GM18907 (cell line): ENCODE data around the gene TFAP2C.

Source experiments
- ATAC-seq: cut with Tn5 transposase; IDR thresholded peaks from one replicate; pipeline ENCODE4 v1.9.1; 2021; ENCODE audit warnings: mild to moderate bottlenecking, moderate library complexity; ENCODE audit not compliant: unreplicated experiment

TFAP2C gene

DNA sequence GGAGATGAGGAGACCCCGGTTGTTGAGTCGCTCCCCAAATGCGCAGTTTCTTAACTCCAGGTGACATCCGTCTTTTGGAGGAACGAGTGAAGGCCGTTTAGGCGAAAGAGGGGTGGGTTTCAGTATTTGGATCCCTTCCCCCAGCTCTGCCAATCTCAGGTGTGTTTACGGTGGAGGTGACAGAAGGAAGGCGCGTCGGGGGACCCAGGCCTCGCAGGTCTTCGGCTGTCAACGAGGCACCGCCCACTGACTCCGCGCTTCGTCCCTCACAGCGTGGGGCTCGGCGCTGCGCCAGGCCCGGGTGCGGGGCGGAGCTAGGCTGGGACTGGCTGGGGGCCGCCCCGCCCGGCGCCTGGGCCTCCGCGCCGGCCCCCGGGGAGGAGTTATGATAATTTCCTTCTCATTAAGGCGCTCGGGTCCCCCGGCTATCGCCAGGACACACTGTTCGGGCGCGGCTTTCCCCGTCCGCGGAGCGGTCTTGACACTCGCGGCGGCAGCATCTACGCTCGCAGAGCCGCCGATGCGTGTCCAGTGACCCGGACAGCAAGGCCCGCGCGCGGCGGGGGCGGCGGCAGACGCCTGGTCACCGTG is at the start of gene TFAP2C:
Gene TFAP2C, plus strand, starts transcription at position 434 of the 591 bp plus-strand sequence. CDS start 239 bp downstream, outside the sequence.
- ATAC-seq: no peak

DNA sequence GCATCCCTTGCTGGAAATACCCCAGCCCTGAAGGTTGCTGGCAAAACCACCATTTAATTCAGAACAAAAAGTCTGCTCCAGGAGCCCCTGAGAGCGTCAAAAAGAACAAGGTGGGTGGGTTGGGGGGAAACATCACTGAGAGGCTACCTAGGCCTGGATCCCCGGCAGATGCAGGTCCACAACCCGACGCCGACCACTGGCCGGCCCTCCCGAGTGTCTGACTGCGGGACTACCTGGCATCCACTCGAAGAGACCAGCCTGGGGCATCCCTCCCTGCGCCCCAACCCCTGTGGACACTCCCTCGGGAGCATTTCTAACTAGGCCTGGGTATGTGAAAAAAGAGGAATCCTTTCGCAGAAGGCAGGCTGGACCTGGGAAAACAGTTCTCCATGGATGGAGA is 48.9 kb upstream of the TFAP2C start:
- ATAC-seq: no peak

DNA sequence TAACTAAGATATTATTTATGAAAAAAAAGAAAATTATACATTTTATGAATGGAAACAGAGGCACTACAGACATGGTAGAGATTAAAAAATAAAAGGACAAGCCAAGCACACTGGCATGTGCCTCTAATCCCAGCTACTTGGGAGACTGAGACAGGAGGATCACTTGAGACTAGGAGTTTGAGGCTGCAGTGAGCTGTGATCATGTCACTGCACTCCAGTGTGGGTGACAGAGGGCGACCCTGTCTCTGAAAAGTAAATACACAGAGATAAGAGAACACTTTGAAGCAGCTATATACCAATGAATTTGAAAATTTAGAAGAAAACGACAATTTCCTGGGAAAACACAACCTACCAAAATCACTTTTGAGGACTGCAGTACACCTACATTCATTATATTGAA is 47.4 kb upstream of the TFAP2C start:
- no peak for ATAC-seq

DNA sequence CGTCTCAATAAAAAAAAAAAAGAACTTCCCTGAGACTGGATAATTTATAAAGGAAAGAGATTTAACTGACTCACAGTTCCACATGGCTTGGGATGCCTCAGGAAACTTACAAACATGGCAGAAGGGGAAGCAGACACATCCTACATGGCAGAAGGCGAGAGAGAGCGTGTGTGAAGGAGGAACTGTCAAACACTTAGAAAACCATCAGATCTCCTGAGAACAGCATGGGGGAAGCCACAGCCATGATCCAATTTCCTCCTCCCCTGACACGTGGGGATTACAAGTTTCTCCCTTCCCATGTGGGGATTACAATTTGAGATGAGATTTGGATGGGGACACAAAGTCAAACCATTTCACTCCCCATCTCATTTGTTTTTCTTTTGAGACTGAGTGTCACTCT is 46.6 kb upstream of the TFAP2C start:
- no peak for ATAC-seq

DNA sequence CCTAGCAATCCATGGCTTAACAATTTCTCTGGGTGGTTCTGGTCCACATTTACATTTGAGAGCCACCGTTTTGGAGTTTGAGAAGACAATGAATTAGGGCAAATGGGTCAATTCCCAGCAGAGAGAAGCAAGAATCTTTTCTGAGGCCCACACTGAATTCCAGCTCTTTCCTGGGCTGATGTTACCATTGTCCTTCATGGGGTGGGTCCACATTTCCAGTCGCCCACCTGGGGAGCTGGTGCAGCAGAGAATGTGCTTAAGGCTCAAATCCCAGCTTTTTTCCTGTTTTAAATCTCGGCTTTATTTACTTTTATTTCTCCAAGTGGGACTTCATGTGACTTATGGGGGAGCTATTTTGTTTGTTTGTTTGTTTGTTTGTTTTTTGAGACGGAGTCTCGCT is 44.2 kb upstream of the TFAP2C start:
- no peak for ATAC-seq

DNA sequence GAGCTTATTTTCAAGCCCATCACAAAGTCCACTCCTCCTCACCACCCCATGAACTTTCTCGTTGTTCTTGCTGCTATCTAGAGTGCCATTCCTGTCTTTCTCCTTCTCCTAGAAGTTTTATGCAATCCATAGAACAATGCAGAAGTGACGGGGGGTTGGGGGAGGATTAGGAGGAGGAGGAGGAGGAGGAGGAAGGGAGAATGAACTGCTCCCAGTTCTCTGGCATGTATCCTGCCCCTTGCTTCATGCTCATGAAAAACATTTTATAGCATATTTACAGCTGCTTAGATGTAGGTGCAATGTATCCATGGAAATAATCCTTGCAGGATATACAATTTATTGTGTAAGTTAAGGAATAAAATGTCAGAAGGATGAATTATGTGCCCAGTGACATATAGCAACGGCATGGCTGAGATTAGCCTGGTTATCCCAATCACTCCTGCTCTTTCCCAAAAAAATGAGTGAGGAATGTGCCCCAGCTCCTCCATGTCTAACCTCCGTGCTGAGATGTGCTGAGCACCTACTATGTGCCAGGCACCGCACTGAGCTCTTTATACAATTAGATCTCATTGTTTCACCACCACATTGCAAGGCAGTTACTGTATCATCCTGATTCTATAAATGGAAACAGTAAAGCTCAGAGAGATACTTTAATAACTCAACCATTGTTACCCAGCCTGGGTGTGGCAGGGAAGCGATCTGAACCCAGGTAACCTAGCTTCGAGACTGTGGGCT is 41.6 kb upstream of the TFAP2C start:
- no peak for ATAC-seq

DNA sequence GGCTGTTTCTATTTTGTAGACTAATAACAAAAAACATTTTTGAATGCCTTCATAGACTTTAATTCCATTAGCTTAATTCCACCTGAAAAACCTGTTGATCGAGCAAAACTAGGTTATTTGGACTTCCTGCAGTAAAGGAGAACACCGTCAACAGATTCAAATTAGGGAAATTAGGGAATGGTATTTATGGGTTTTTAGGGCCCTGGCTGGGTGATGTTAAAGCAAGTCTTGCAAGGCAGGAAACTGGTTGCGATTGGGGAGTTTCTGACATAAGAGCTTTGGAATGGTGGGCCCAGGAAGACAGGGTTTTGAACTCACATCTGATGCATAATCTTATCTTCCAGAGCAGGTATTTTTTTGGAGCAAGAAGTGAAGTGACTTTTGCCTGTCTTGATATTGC is 40.1 kb upstream of the TFAP2C start:
- ATAC-seq: no peak

DNA sequence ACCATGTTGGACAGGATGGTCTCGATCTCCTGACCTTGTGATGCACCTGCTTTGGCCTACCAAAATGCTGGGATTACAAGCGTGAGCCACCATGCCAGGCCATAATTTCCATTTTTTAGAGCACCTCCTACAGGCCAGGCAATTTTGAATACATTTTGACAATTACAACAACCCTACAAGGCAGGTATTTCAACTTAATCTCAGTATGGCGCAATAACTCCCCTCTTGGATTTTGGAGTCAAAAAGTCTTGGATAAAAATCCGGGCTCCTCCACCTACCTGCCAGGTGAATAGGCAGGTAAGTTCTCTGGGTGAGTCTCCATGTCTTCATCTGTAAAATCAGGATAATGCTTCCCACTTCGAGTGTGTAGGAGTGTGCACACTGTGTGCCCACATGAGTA is 39.5 kb upstream of the TFAP2C start:
- no peak for ATAC-seq

DNA sequence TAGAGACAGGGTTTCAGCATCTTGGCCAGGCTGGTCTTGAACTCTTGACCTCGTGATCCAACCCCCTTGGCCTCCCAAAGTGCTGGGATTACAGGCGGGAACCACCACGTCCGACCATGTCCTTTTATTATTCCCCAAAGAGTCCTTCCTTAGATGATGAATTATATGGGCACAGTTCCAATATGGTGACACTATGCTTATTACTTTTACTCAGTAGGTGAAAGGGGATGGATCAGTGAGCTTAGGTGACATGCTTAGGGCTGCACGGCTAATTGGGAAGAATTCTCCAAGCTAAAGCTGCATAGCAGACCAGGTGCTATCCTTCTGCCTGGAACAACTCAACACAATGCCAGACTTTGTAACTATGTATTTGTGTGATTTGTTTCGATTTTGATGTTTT is 38.2 kb upstream of the TFAP2C start:
- ATAC-seq: no peak

DNA sequence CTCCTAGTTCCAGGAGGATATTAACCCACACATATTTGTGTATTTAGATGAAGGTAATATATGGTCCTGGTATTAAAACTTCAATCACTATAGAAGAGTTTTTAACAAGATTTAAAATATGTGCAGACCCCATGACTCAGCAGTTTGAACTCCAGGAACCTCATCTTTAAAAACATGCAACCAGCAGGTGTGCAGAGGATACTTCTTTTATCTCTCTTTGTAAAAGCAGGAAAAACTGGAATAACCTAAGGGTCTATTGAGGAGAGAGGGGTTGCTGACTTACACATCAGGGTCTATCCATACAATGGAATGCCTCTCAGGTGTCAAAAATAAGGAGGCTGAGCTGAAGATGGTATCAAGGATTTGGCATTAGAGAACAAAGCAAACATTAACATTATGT is 36.9 kb upstream of the TFAP2C start:
- no peak for ATAC-seq

DNA sequence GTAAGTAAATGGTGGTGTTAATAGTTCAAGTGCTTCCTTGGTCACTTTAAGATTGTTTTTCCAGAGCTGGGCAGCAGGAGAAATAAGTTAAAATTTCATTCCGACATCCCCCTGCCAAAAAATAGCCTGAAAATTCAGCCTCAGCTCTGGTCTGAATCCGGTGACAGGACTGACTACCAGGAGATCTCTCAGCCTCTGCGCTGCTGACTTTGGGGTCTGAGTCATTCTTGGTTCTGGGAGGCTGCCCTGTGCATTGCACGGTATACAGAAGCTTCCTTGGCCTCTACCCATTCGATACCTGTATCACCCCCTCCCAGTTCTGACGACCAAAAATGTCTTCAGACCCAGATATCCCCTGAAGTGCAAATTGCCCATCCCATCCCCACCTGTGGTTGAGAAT is 36.3 kb upstream of the TFAP2C start:
- ATAC-seq: no peak

DNA sequence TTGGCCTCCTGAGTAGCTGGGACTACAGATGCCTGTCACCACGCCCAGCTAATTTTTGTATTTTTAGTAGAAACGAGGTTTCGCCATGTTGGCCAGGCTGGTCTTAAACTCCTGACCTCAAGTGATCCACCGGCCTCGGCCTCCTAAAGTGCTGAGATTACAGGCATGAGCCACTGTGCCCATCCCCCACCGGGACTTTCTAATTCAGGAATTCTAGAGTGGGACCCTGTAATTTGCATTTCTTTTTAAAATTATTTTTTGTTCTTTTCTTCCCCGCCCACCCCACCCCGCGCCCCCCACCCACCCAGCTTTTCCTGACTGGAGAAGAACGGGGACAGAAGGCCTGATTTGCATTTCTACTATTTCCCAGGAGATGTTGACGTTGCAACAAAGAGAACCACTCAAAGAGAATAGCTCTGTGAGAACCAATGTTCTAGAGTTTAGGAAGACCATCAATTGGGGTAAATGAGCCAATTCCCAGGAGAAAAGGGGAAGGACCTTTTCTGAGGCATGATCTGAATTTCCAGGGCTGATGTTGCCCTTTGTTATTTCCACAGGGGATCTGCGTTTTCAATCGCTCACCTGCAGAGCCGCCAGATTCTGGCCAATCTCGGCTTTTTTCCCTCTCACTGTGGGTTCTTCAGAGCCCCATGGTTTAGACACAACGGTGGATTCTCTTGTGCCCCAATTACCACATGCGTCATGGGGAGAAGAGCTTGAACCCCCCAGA is 33.2 kb upstream of the TFAP2C start:
- no peak for ATAC-seq

DNA sequence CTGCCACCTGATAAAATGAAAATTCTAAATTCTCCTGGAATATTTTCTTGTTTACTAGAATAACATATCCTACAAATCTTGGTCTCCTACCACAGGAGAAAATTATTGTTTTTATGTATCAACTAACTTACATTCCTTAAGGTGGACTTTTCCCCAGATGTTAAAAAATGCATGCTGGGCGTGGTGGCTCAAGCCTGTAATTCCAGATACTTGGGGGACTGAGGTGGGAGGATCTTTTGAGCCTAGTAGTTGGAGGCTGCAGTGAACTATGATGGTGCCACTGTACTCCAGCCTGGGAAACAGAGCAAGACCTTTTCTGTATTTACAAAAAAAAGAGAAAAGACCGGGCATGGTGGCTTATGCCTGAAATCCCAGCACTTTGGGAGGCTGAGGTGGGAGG is 27.9 kb upstream of the TFAP2C start:
- ATAC-seq: no peak

DNA sequence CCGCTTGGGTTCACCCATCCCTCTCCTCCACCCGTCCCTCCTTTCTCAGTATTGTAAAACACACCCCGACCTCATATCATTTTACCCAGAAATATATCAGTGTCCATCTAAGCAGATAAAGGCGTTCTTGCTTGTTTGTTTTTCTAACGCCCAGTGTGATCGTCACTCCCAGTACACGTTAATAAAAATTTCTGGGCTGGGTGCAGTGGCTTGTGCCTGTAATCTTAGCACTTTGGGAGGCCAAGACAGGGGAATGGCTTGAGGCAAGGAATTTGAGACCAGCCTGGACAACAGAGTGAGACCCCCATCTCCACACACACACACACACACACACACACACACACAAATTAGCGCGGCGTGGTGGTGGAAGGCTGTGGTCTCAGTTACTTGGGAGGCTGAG is 24.4 kb upstream of the TFAP2C start:
- ATAC-seq: no peak

DNA sequence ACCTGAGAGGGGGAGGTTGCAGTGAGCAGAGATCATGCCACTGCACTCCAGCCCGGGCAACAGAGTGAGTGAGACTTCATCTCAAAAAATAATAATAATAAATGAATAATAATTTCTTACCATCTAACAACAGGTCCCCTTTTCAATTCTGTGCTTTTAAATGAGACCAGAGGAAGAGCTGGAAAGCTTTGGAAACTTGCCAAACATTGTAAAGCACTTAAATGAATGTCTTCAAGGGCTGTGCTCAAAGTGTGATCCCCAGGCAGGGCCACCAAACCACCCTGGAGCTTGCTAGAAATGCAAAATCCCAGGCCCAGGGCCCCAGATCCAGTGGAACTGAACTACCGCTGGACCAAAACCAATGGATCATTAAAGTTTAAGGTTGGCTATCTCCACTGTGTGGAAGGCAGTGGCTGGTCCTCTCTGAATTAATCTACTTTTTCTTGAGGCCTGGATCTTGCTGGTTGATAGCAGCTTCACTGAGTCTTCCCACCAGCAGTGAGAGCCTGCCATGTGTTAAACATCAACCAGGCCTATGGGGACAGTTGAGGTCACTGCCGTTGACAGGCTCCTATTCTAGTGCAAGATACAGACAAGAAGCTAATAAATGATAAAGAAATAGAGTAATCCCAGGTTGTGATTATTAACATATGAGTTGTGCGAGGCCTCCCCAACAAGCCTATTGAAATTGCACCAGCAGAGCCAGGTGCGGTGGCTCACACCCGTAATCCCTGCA is 23.7 kb upstream of the TFAP2C start:
- ATAC-seq: no peak

DNA sequence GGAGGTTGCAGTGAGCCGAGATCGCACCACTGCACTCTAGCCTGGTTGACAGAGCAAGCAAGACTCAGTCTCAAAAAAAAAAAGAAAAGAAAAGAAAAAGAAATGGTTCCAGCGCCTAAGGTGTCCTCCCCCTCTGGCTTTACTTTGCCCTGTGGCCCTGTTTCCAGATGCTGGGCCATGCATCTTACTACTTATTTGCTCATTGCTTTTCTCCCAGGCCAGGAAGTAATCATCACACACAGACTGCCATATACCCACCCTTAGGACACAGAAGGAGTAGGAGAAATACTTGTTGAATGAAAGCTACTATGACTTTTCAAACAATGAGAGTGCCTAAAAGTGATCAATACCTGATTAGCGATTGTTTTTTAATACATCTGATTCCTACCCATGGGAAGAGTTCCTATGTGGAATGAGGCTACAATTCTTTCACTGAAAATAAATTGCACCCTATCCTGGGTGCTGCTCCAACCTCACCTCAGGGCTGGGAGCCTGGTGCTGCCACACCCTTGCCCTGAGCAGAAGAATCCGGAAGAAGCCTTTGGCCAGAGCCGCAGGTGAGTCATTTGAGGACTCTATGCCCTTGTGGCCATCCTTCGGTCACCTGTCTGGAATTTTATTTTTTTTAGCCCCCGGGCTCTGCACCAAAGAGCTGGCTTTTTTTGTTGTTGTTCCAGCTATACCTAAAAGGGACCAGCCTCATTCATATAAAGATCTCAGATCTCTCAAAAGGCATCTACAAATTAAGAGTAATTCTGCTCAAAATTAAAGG is 22.7 kb upstream of the TFAP2C start:
- ATAC-seq: no peak

DNA sequence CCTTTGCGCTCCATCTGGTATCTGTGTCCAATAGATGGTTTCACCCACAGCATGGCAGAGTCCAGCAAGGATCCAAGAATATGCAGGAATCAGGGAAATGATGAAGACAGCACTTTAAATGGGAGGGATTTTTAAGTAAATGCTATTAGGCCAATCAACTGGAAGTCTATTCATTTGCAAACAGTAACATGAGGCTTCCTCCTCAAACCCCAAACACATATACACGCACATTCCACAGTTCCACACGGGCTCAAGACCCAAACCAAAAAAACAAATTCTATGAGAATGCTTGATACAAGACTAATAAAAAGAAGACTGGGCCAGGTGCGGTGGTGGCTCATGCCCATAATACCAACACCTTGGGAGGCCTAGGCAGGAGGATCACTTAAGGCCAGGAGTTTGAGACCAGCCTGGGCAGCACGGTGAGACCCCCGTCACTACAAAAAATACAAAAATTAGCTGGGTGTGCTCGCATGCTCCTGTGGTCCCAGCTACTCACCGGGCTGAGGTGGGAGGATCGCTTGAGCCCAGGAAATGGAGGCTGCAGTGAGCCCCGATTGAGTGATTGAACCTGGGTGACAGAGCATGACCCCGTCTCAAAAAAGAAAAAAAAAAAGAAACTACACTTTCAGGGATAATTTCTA is 21.9 kb upstream of the TFAP2C start:
- ATAC-seq: no peak

DNA sequence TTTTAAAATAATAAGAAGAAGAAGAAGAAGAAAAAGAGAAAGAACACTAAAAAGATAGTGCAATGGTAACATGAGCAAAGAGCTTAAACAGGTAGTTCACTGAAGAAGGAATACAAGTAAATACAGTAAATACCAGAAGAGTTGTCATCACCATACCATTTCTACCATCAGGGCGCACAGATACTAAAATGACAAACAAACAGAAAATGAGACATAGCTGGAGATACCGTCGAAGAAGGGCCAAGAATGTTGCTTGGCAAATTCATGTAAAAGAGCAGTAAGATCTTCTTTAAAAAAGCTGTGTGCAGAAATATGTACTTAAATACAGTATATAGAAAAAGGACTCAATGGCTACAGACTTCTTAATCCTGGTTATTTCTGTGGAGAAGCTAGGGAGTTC is 20.7 kb upstream of the TFAP2C start:
- no peak for ATAC-seq

DNA sequence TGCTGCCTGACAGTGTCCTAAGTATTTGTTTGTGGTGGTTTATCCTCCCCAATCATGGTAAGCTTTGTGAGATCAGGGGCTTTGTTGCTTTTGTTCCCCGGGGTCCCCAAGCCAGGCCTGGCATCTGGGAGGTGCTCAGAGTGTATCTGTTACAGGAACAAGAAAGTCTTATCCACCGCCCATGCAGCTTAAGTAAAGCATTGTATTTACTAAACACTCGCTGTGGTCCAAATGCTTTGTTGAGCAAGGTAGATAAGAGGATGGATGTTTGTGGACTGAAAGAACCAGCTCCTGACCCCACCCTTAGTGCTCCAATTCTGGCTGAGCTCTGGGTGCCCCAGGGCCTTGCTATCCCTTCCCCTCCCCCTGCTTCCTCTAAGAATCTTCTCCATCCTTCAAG is 19.8 kb upstream of the TFAP2C start:
- no peak for ATAC-seq

DNA sequence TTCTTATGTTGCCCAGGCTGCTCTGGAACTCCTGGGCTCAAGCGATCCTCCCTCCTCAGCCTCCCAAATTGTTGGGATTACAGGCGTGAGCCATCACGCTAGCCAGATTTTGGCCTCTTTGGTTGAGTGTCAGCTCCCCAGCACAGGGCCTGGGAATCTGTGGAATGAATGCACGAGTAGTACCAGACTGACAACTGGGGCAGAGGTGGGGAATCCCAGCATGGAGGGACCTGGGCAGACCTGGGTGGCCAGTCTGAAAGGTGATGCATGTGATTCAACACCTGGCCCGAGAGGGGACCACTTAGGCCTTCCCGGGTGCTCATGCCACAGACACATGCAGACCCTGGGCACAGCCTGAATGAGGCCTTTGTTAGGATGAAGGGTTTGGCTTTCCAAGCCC is 19.0 kb upstream of the TFAP2C start:
- ATAC-seq: no peak
